WTC11 (cell line): Measurements from ENCODE around the gene NOX5. TPM values are rescaled to one million over a fixed set of nuclear protein-coding genes. Genes with fewer than 3 reads are reported as not detected.

Source experiments
- ATAC-seq: fragments of 200-7000 bp; cut with Tn5 transposase; 2 replicates; pipeline ENCODE4 v1.10.0; 2021; ENCODE audit warnings: mild to moderate bottlenecking, moderate library complexity
- CTCF ChIA-PET: fragments of 300-600 bp; sonication (Branson Sonifier 250); formaldehyde crosslinking; loops from one replicate; lab custom pipeline; 2021; ENCODE audit warnings: antibody characterized with exemption; lab: Charles Lee
- POLR2A ChIA-PET: fragments of 350-600 bp; sonication (Branson Sonifier 250); formaldehyde crosslinking; loops from one replicate; lab custom pipeline; 2021; ENCODE audit warnings: antibody characterized with exemption; lab: Charles Lee
- DNase-seq: peaks from one replicate; pipeline ENCODE4 v3.0.0; 2021; ENCODE audit warnings: low spot score
- H3K27ac Mint-ChIP-seq: 2 replicates; pipeline ENCODE4 v1.8.0; 2021; ENCODE audit warnings: mixed read lengths
- H3K27me3 Mint-ChIP-seq: 2 replicates; pipeline ENCODE4 v1.8.0; 2021; ENCODE audit warnings: low read depth, mild to moderate bottlenecking, moderate library complexity, mixed read lengths
- H3K36me3 Mint-ChIP-seq: 2 replicates; pipeline ENCODE4 v1.8.0; 2021; ENCODE audit warnings: mixed read lengths
- H3K4me1 Mint-ChIP-seq: 2 replicates; pipeline ENCODE4 v1.8.0; 2022; ENCODE audit warnings: mixed read lengths
- H3K4me3 Mint-ChIP-seq: 2 replicates; pipeline ENCODE4 v1.8.0; 2021; ENCODE audit warnings: mild to moderate bottlenecking, moderate library complexity, mixed read lengths
- H3K9me3 Mint-ChIP-seq: 2 replicates; pipeline ENCODE4 v1.8.0; 2021; ENCODE audit warnings: mixed read lengths
- ARID4B ChIP-seq: sonication (generic); formaldehyde crosslinking; IDR thresholded peaks from 2 replicates; pipeline ENCODE4 v1.8.0; 2023; ENCODE audit warnings: missing genetic modification reagents, mild to moderate bottlenecking, borderline replicate concordance
- ATF6 ChIP-seq: sonication (generic); formaldehyde crosslinking; IDR thresholded peaks from 2 replicates; pipeline ENCODE4 v1.8.1; 2023; ENCODE audit warnings: mild to moderate bottlenecking, missing genetic modification reagents
- E2F5 ChIP-seq: sonication (generic); formaldehyde crosslinking; IDR thresholded peaks from 2 replicates; pipeline ENCODE4 v1.8.1; 2022; ENCODE audit warnings: mild to moderate bottlenecking, moderate library complexity, missing genetic modification reagents
- ELF4 ChIP-seq: sonication (generic); formaldehyde crosslinking; IDR thresholded peaks from 2 replicates; pipeline ENCODE4 v1.8.1; 2022; ENCODE audit warnings: low read depth, mild to moderate bottlenecking, moderate library complexity, missing genetic modification reagents
- JAZF1 ChIP-seq: fragments of 250-450 bp; sonication (Bioruptor Pico); IDR thresholded peaks from 2 replicates; pipeline ENCODE4 v1.9.0; 2021; ENCODE audit warnings: moderate library complexity, mild to moderate bottlenecking, inconsistent platforms
- MAX ChIP-seq: sonication (generic); formaldehyde crosslinking; IDR thresholded peaks from 2 replicates; pipeline ENCODE4 v1.8.0; 2022; ENCODE audit warnings: mild to moderate bottlenecking, missing genetic modification reagents
- MXD4 ChIP-seq: fragments of 250-450 bp; sonication (Bioruptor Pico); IDR thresholded peaks from 2 replicates; pipeline ENCODE4 v1.8.0; 2021; ENCODE audit warnings: mild to moderate bottlenecking, moderate library complexity, borderline replicate concordance
- NFE2L1 ChIP-seq: sonication (generic); formaldehyde crosslinking; IDR thresholded peaks from 2 replicates; pipeline ENCODE4 v1.8.1; 2023; ENCODE audit warnings: missing genetic modification reagents
- NR2C2 ChIP-seq: sonication (generic); formaldehyde crosslinking; IDR thresholded peaks from 2 replicates; pipeline ENCODE4 v1.8.0; 2022; ENCODE audit warnings: mild to moderate bottlenecking, missing genetic modification reagents
- NR3C1 ChIP-seq: sonication (generic); formaldehyde crosslinking; conservative IDR thresholded peaks from 2 replicates; pipeline ENCODE4 v1.8.1; 2023; ENCODE audit warnings: low read depth, mild to moderate bottlenecking, missing genetic modification reagents
- PRDM15 ChIP-seq: sonication (generic); formaldehyde crosslinking; IDR thresholded peaks from 2 replicates; pipeline ENCODE4 v1.8.0; 2022; ENCODE audit warnings: missing genetic modification reagents
- TEAD1 ChIP-seq: sonication (generic); formaldehyde crosslinking; IDR thresholded peaks from 2 replicates; pipeline ENCODE4 v1.8.0; 2022; ENCODE audit warnings: mild to moderate bottlenecking, missing genetic modification reagents
- ZNF232 ChIP-seq: sonication (generic); formaldehyde crosslinking; IDR thresholded peaks from 2 replicates; pipeline ENCODE4 v1.8.0; 2022; ENCODE audit warnings: mild to moderate bottlenecking, missing genetic modification reagents
- ZNF317 ChIP-seq: sonication (generic); formaldehyde crosslinking; IDR thresholded peaks from 2 replicates; pipeline ENCODE4 v1.8.1; 2023; ENCODE audit warnings: low read depth, mild to moderate bottlenecking, moderate library complexity, missing genetic modification reagents, borderline replicate concordance
- ZNF396 ChIP-seq: fragments of 250-450 bp; sonication (Bioruptor Pico); IDR thresholded peaks from 2 replicates; pipeline ENCODE4 v1.8.0; 2021; ENCODE audit warnings: mild to moderate bottlenecking, moderate library complexity, borderline replicate concordance
- ZNF416 ChIP-seq: fragments of 250-450 bp; sonication (Bioruptor Pico); IDR thresholded peaks from 2 replicates; pipeline ENCODE4 v1.9.0; 2021; ENCODE audit warnings: mild to moderate bottlenecking, inconsistent platforms
- ZNF423 ChIP-seq: fragments of 250-450 bp; sonication (Bioruptor Pico); IDR thresholded peaks from 2 replicates; pipeline ENCODE4 v2.1.2; 2022; ENCODE audit warnings: mild to moderate bottlenecking, moderate library complexity
- total RNA-seq: library from RNA; stranded (reverse); gene quantifications from 3 replicates; pipeline ENCODE4 v1.2.3, GENCODE V29; 2021

NOX5 gene
- total RNA-seq, 1 experiment from 2014 or later, result not detected

GRCh38 chr15:69072906-69073305 is 58.4 kb downstream of the NOX5 start:
- H3K4me1 Mint-ChIP-seq, result peaks cover 27% of the 10 kb centered on the region
- POLR2A ChIA-PET, result no interaction called here

GRCh38 chr15:69074001-69074842 is 59.7 kb downstream of the NOX5 start:
- peak; percentile 92 for ATAC-seq
- peak; percentile 69 for DNase-seq
- Mint-ChIP-seq H3K27me3 (peaks cover 24% of the 10 kb centered on the region), H3K36me3 (peaks cover 15% of the 10 kb centered on the region), H3K4me3 (peak overlapping the region; percentile 76), H3K4me1 (peaks cover 30% of the 10 kb centered on the region), H3K9me3 (peaks cover 24% of the 10 kb centered on the region), H3K27ac (peak overlapping the region; percentile 51; the same call in 1 of the 2 replicates)
- CTCF ChIA-PET, result interaction anchor here (1.0 to 1.2 kb wide), 5 partner anchors 10 to 320 kb away, joined by 3 to 5 read pairs (median 4); no protein-coding TSS in a partner anchor
- POLR2A ChIA-PET, result no interaction called here
- TF ChIP-seq JAZF1 (CRISPR knock-in tag), result no peak
- TF ChIP-seq ARID4B (CRISPR knock-in tag), result peak; percentile 59; the same call in 1 of the 2 replicates
- TF ChIP-seq ZNF416 (CRISPR knock-in tag), result no peak

More at GRCh38 chr15:69072906-69073305, 58.4 kb downstream of the NOX5 start:
- H3K36me3 Mint-ChIP-seq, result peaks cover 23% of the 10 kb centered on the region
- H3K27me3 Mint-ChIP-seq, result peaks cover 24% of the 10 kb centered on the region
- peaks cover 32% of the 10 kb centered on the region for H3K9me3 Mint-ChIP-seq
- H3K27ac Mint-ChIP-seq, result no peak overlapping the region
- TF ChIP-seq MAX (CRISPR knock-in tag) (no peak), ZNF232 (CRISPR knock-in tag) (no peak), NR3C1 (CRISPR knock-in tag) (no peak), ATF6 (CRISPR knock-in tag) (no peak), ELF4 (CRISPR knock-in tag) (no peak), NFE2L1 (CRISPR knock-in tag) (no peak), NR2C2 (no peak), E2F5 (no peak), ZNF416 (CRISPR knock-in tag) (no peak), ZNF317 (no peak), PRDM15 (CRISPR knock-in tag) (no peak), ZNF423 (no peak), ZNF396 (no peak), TEAD1 (CRISPR knock-in tag) (no peak), MXD4 (no peak)
- DNase-seq (no peak), ATAC-seq (no peak)
- CTCF ChIA-PET, result no interaction called here
- H3K4me3 Mint-ChIP-seq, result peak overlapping the region; percentile 76; the same call in 1 of the 2 replicates
